HG02642 (cell line): ENCODE results near the gene LBX1.

Experiments
- ATAC-seq: cut with Tn5 transposase; IDR thresholded peaks from one replicate; pipeline ENCODE4 v1.9.1; 2021; ENCODE audit warnings: mild to moderate bottlenecking; ENCODE audit not compliant: unreplicated experiment, poor library complexity

Gene LBX1

GRCh38 chr10:101226491-101227428, 2.5 kb downstream of the LBX1 start:
- no peak for ATAC-seq

- no peak for ATAC-seq
Observed at GRCh38 chr10:101225846-101226421, 3.3 kb downstream of the LBX1 start.

GRCh38 chr10:101224910-101225823, 4.1 kb downstream of the LBX1 start:
- ATAC-seq: no peak

GRCh38 chr10:101224060-101224909, 5.0 kb downstream of the LBX1 start:
- no peak for ATAC-seq

GRCh38 chr10:101223274-101224059, 5.8 kb downstream of the LBX1 start:
- ATAC-seq: no peak

GRCh38 chr10:101222683-101223273, 6.5 kb downstream of the LBX1 start:
- no peak for ATAC-seq

- no peak for ATAC-seq
Observed at GRCh38 chr10:101221963-101222531, 7.2 kb downstream of the LBX1 start.

- no peak for ATAC-seq
Observed at GRCh38 chr10:101221549-101221948, 7.7 kb downstream of the LBX1 start.

- no peak for ATAC-seq
Observed at GRCh38 chr10:101219946-101220451, 9.3 kb downstream of the LBX1 start.

GRCh38 chr10:101219139-101219945, 9.9 kb downstream of the LBX1 start:
- ATAC-seq: no peak

- no peak for ATAC-seq
Observed at GRCh38 chr10:101218351-101219138, 10.7 kb downstream of the LBX1 start.

- no peak for ATAC-seq
Observed at GRCh38 chr10:101217450-101218281, 11.6 kb downstream of the LBX1 start.

GRCh38 chr10:101217044-101217425, 12.2 kb downstream of the LBX1 start:
- ATAC-seq: no peak

- ATAC-seq: no peak
Observed at GRCh38 chr10:101216207-101217043, 12.8 kb downstream of the LBX1 start.
